Measurements from ENCODE around the gene TNKS1BP1. TPM values are rescaled to one million over a fixed set of nuclear protein-coding genes. Genes with fewer than 3 reads are reported as not detected.

Gene TNKS1BP1
- total and polyA plus RNA-seq, 2 of the 8 experiments (the other 6 are each of a cell fraction or from before 2014, with no cell fraction given) = 50.0 to 122 TPM

DNA sequence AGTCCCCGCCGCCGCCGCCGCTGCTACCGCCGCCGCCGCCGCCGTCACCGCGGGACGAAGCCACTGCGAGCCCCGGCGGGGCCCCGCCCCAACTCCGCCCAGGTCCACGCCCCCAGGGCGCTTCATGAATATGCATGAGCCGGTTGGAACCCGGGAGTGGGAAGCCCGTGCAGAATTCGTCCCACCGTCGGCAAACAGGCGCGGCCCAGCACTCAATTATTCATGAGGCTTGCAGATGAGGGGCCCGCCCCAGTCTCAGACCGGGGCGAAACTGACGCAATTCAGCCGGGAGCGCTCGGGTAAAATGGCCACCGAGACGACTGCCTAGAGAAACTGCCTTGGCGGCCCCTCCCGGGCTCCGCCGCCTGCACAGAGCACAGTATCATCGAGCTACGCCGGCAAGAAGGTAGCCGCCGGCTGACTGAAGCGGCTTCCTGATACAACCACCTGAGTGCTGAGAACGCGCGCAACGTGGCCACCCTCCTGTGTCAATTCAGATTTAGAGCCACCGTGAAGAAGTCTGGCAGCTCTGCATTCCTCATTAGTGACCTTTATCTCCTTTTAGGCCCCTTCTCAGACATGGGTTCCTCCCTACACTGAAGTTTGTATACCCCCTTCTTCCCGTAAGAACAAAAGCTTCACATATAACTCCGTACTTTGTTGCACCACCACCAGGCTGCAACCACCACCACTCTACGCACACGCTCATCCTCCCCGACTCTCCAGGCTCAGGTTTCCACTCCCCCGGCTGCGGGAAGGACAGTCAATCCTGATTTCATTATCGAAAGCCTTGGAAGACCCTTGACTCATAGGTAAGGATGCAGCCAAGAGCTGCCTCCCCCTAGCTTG is at the start of gene TNKS1BP1 (continued):
- TF ChIP-seq GTF2F1 (IDR thresholded peaks at IDR 0.05; ENCODE audit: borderline replicate concordance, low read depth, low read length) (0 out of 2 replicates have a peak, but pooled peaks have one; percentile 47), TBP (IDR thresholded peaks at IDR 0.05; ENCODE audit: low read depth, low read length) (peak; percentile 93), POLR2A (IDR thresholded peaks at IDR 0.05; ENCODE audit: control extremely low read depth in 1 of 2, low read depth in 2 of 2, low read length in 2 of 2) (peak; percentile 85 to 96), JUN (IDR thresholded peaks at IDR 0.05; ENCODE audit: low read depth, low read length) (0 out of 2 replicates have a peak, but pooled peaks have one; percentile 32)
- TF ChIP-seq, protein P1, sequence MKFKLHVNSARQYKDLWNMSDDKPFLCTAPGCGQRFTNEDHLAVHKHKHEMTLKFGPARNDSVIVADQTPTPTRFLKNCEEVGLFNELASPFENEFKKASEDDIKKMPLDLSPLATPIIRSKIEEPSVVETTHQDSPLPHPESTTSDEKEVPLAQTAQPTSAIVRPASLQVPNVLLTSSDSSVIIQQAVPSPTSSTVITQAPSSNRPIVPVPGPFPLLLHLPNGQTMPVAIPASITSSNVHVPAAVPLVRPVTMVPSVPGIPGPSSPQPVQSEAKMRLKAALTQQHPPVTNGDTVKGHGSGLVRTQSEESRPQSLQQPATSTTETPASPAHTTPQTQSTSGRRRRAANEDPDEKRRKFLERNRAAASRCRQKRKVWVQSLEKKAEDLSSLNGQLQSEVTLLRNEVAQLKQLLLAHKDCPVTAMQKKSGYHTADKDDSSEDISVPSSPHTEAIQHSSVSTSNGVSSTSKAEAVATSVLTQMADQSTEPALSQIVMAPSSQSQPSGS (IDR thresholded peaks at IDR 0.05; ENCODE audit: low read length) = no peak
